Osteoblast (primary cell): Measurements from ENCODE around the gene PHACTR1. TPM values are rescaled to one million over a fixed set of nuclear protein-coding genes. Genes with fewer than 3 reads are reported as not detected.

Source experiments
- DNase-seq: peaks from one replicate; pipeline ENCODE4 v3.0.0; 2011; ENCODE audit warnings: low spot score, mixed read lengths; ENCODE audit not compliant: insufficient read length; ENCODE audit errors: missing footprints
- H2AFZ ChIP-seq: 2 replicates; pipeline ENCODE4 v1.6.0; 2011; ENCODE audit warnings: mild to moderate bottlenecking, low read length
- H3K27ac ChIP-seq: 2 replicates; pipeline ENCODE4 v1.5.1; 2011; ENCODE audit warnings: mild to moderate bottlenecking, low read depth, low read length, moderate library complexity
- H3K27me3 ChIP-seq: 2 replicates; pipeline ENCODE4 v1.6.0; 2012; ENCODE audit warnings: mild to moderate bottlenecking, control low read depth, inconsistent platforms, low read length, moderate library complexity; ENCODE audit not compliant: insufficient read depth
- H3K36me3 ChIP-seq: 2 replicates; pipeline ENCODE4 v1.5.1; 2011; ENCODE audit warnings: mild to moderate bottlenecking, low read length, control low read depth, moderate library complexity; ENCODE audit not compliant: insufficient read depth
- H3K4me1 ChIP-seq: 2 replicates; pipeline ENCODE4 v1.5.1; 2011; ENCODE audit warnings: mild to moderate bottlenecking, low read length, control low read depth, moderate library complexity; ENCODE audit not compliant: insufficient read depth
- H3K4me2 ChIP-seq: 2 replicates; pipeline ENCODE4 v1.6.0; 2011; ENCODE audit warnings: mild to moderate bottlenecking, low read length; ENCODE audit not compliant: insufficient read depth
- H3K4me3 ChIP-seq: fragments of 200-600 bp; sonication (generic); 3 replicates; pipeline ENCODE4 v1.5.1; 2012; ENCODE audit warnings: mild to moderate bottlenecking, low read length, inconsistent platforms; ENCODE audit not compliant: insufficient read depth
- H3K79me2 ChIP-seq: 2 replicates; pipeline ENCODE4 v1.6.0; 2012; ENCODE audit warnings: mild to moderate bottlenecking, low read length, control low read depth, inconsistent platforms; ENCODE audit not compliant: insufficient read depth
- H3K9me3 ChIP-seq: 2 replicates; pipeline ENCODE4 v1.5.1; 2011; ENCODE audit warnings: low read depth, low read length, control low read depth
- H4K20me1 ChIP-seq: 2 replicates; pipeline ENCODE4 v1.6.0; 2012; ENCODE audit warnings: mild to moderate bottlenecking, low read length, control low read depth; ENCODE audit not compliant: insufficient read depth
- total RNA-seq: library from RNA; depleted of rRNA; stranded (reverse); fragments of >200 nt; gene quantifications from 2 replicates; pipeline ENCODE4 v1.2.3, GENCODE V29; 2012
- TF ChIP-seq, protein P1 (sequence below): IDR thresholded peaks from 2 replicates; pipeline ENCODE4 v1.5.1; 2011; ENCODE audit warnings: mild to moderate bottlenecking, low read depth, low read length, moderate library complexity; ENCODE audit errors: extremely low read depth

Gene PHACTR1
- total RNA-seq, 1 donor = 0.36 TPM

GRCh38 chr6:13297391-13297790 is 580.8 kb downstream of the PHACTR1 start:
- Histone ChIP-seq H3K79me2 (no peaks in the 10 kb centered on the region), H3K27ac (no peak overlapping the region), H2AFZ (no peak overlapping the region), H3K4me3 (no peak overlapping the region), H3K36me3 (peaks cover 30% of the 10 kb centered on the region), H4K20me1 (no peaks in the 10 kb centered on the region), H3K4me1 (peaks cover 2% of the 10 kb centered on the region), H3K27me3 (no peaks in the 10 kb centered on the region), H3K4me2 (no peak overlapping the region), H3K9me3 (no peaks in the 10 kb centered on the region)
- TF ChIP-seq, protein P1, sequence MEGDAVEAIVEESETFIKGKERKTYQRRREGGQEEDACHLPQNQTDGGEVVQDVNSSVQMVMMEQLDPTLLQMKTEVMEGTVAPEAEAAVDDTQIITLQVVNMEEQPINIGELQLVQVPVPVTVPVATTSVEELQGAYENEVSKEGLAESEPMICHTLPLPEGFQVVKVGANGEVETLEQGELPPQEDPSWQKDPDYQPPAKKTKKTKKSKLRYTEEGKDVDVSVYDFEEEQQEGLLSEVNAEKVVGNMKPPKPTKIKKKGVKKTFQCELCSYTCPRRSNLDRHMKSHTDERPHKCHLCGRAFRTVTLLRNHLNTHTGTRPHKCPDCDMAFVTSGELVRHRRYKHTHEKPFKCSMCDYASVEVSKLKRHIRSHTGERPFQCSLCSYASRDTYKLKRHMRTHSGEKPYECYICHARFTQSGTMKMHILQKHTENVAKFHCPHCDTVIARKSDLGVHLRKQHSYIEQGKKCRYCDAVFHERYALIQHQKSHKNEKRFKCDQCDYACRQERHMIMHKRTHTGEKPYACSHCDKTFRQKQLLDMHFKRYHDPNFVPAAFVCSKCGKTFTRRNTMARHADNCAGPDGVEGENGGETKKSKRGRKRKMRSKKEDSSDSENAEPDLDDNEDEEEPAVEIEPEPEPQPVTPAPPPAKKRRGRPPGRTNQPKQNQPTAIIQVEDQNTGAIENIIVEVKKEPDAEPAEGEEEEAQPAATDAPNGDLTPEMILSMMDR = no peak
- no peak for DNase-seq

- no peaks in the 10 kb centered on the region for H4K20me1 ChIP-seq
- TF ChIP-seq, protein P1 = no peak
- H3K36me3 ChIP-seq = peaks cover 23% of the 10 kb centered on the region
- H3K4me1 ChIP-seq = peaks cover 11% of the 10 kb centered on the region
- no peak overlapping the region for H3K4me3 ChIP-seq
- H3K79me2 ChIP-seq = no peaks in the 10 kb centered on the region
- no peaks in the 10 kb centered on the region for H3K9me3 ChIP-seq
- H3K27me3 ChIP-seq = no peaks in the 10 kb centered on the region
- DNase-seq = no peak
- no peak overlapping the region for H2AFZ ChIP-seq
- H3K4me2 ChIP-seq = no peak overlapping the region
- H3K27ac ChIP-seq = no peak overlapping the region
Measured at GRCh38 chr6:13298446-13298845, 581.9 kb downstream of the PHACTR1 start.

- H3K27ac ChIP-seq = no peak overlapping the region
- no peaks in the 10 kb centered on the region for H3K27me3 ChIP-seq
- DNase-seq = no peak
- no peak overlapping the region for H2AFZ ChIP-seq
- H3K4me3 ChIP-seq = no peak overlapping the region
- H3K9me3 ChIP-seq = no peaks in the 10 kb centered on the region
- H3K79me2 ChIP-seq = no peaks in the 10 kb centered on the region
- H4K20me1 ChIP-seq = no peaks in the 10 kb centered on the region
- H3K4me1 ChIP-seq = peaks cover 20% of the 10 kb centered on the region
- H3K4me2 ChIP-seq = no peak overlapping the region
- TF ChIP-seq, protein P1 = no peak
- H3K36me3 ChIP-seq = peaks cover 16% of the 10 kb centered on the region
Measured at GRCh38 chr6:13299403-13299821, 582.8 kb downstream of the PHACTR1 start.

DNA sequence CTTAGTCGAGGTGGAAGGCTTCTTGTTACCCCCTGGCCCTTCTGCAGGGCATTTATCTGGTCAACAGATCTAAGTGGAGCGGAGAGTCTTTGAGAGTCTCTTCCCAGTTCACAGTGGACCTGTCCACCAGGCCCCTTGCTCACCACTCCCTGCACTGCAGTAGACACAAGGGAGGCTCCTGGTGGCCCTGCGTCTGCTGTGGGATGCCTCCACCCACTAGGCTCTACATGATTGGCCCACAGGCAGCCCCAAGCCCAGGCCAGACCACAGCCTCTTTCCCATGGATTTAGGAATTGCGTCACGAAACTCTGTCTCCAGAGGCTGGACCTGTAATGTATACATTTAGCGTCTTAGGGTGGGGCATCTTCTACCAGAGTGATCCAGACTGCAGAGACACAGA is 583.4 kb downstream of the PHACTR1 start:
- no peak for DNase-seq
- H3K4me2 ChIP-seq = no peak overlapping the region
- no peaks in the 10 kb centered on the region for H4K20me1 ChIP-seq
- no peaks in the 10 kb centered on the region for H3K9me3 ChIP-seq
- H3K27me3 ChIP-seq = no peaks in the 10 kb centered on the region
- TF ChIP-seq, protein P1 = no peak
- no peaks in the 10 kb centered on the region for H3K79me2 ChIP-seq
- H2AFZ ChIP-seq = no peak overlapping the region
- H3K27ac ChIP-seq = no peak overlapping the region
- peaks cover 13% of the 10 kb centered on the region for H3K36me3 ChIP-seq
- peaks cover 22% of the 10 kb centered on the region for H3K4me1 ChIP-seq
- H3K4me3 ChIP-seq = no peak overlapping the region
